Progenitor cell of endocrine pancreas (in vitro differentiated cells): ENCODE measurements around the gene RP2. TPM values are rescaled to one million over a fixed set of nuclear protein-coding genes. Genes with fewer than 3 reads are reported as not detected.
A peak's percentile ranks its signal among the peaks of the same experiment; 100 is the strongest.

Source experiments
- DNase-seq: peaks from one replicate; pipeline ENCODE4 v3.0.0; 2021; ENCODE audit warnings: low spot score; ENCODE audit not compliant: unreplicated experiment
- H3K27ac Mint-ChIP-seq: 2 replicates; pipeline ENCODE4 v1.8.0; 2021; ENCODE audit warnings: mild to moderate bottlenecking, moderate library complexity, mixed read lengths
- H3K27me3 Mint-ChIP-seq: 2 replicates; pipeline ENCODE4 v1.8.0; 2021; ENCODE audit warnings: mixed read lengths
- H3K36me3 Mint-ChIP-seq: 2 replicates; pipeline ENCODE4 v1.8.0; 2022; ENCODE audit warnings: mixed read lengths; ENCODE audit not compliant: insufficient read depth
- H3K4me1 Mint-ChIP-seq: 2 replicates; pipeline ENCODE4 v1.8.0; 2021; ENCODE audit warnings: low read depth, mixed read lengths
- H3K4me3 Mint-ChIP-seq: 2 replicates; pipeline ENCODE4 v1.8.0; 2021; ENCODE audit warnings: low read depth, mild to moderate bottlenecking, moderate library complexity, mixed read lengths
- H3K9me3 Mint-ChIP-seq: 2 replicates; pipeline ENCODE4 v1.8.0; 2021; ENCODE audit warnings: low read depth, mixed read lengths
- CTCF ChIP-seq: fragments of 200-600 bp; sonication (generic); IDR thresholded peaks from one replicate; pipeline ENCODE4 v1.5.0; 2021; ENCODE audit warnings: antibody characterized with exemption, mild to moderate bottlenecking; ENCODE audit not compliant: unreplicated experiment
- total RNA-seq: library from RNA; stranded (reverse); gene quantifications from 2 replicates; pipeline ENCODE4 v1.2.1, GENCODE V29; 2021

Gene RP2
- total RNA-seq, 1 donor from 2014 or later = 9.3 TPM

- Mint-ChIP-seq H3K4me1 (peaks cover 1% of the 10 kb centered on the region), H3K27ac (no peak overlapping the region)
Measured at GRCh38 chrX:46904626-46905025, 67.8 kb downstream of the RP2 start.

GRCh38 chrX:46910415-46910814 lies 73.6 kb downstream of the RP2 start:
- DNase-seq = no peak
- H3K9me3 Mint-ChIP-seq = peaks cover 7% of the 10 kb centered on the region
- peaks cover 11% of the 10 kb centered on the region for H3K4me1 Mint-ChIP-seq
- H3K27me3 Mint-ChIP-seq = no peaks in the 10 kb centered on the region
- no peak for TF ChIP-seq CTCF
- H3K36me3 Mint-ChIP-seq = no peaks in the 10 kb centered on the region
- H3K4me3 Mint-ChIP-seq = no peak overlapping the region
- no peak overlapping the region for H3K27ac Mint-ChIP-seq

More at GRCh38 chrX:46904626-46905025, 67.8 kb downstream of the RP2 start:
- Mint-ChIP-seq H3K27me3 (no peaks in the 10 kb centered on the region), H3K36me3 (no peaks in the 10 kb centered on the region), H3K9me3 (peaks cover 3% of the 10 kb centered on the region), H3K4me3 (no peak overlapping the region)
- no peak for TF ChIP-seq CTCF
- no peak for DNase-seq

DNA sequence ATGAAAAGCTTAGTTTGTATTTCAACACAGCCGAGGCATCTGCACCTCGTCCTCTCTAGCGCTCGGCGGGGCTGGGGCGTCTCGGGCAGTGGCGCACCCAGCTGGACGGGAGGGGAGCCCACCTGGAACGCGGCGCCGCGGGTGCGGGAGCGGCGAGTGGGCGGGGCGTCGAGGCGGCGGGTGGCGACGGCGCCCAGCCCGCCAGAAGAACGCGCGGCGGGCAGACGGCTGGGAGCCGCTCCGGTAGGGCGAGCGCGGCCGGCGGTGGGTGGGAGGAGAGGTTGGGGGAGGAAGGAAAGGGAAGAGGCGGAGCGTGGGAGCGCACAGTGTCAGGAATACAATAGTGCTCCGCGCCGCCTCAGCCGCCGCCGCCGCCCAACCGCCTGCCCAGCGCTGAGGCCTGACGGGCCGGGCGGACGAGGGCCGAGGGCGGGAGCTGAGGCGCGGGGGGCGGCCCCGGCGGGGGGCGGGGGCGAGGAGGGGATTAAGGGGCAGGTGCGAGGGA lies 75.3 kb downstream of the RP2 start, which contains the start of gene JADE3:
Gene JADE3, plus strand, starts transcription at position 324 of the 505 bp plus-strand sequence. CDS start 72,474 bp downstream, outside the sequence.
- peaks cover 18% of the 10 kb centered on the region for H3K4me1 Mint-ChIP-seq
- peak within 1 kb of the TSS; percentile 94 for H3K27ac Mint-ChIP-seq
- TF ChIP-seq CTCF = no peak
- peak; percentile 54 for DNase-seq
- peaks cover 4% of the 10 kb centered on the region for H3K9me3 Mint-ChIP-seq
- H3K4me3 Mint-ChIP-seq = peak within 1 kb of the TSS; percentile 88
- H3K36me3 Mint-ChIP-seq = no peaks in the 10 kb centered on the region
- H3K27me3 Mint-ChIP-seq = no peaks in the 10 kb centered on the region

GRCh38 chrX:46912603-46913491 lies 76.0 kb downstream of the RP2 start:
- Mint-ChIP-seq H3K4me3 (peak overlapping the region; percentile 88), H3K36me3 (no peaks in the 10 kb centered on the region), H3K27me3 (no peaks in the 10 kb centered on the region), H3K4me1 (peaks cover 23% of the 10 kb centered on the region), H3K27ac (peak overlapping the region; percentile 94), H3K9me3 (peaks cover 7% of the 10 kb centered on the region)
- TF ChIP-seq CTCF = peak; percentile 62
- DNase-seq = peak; percentile 59

DNA sequence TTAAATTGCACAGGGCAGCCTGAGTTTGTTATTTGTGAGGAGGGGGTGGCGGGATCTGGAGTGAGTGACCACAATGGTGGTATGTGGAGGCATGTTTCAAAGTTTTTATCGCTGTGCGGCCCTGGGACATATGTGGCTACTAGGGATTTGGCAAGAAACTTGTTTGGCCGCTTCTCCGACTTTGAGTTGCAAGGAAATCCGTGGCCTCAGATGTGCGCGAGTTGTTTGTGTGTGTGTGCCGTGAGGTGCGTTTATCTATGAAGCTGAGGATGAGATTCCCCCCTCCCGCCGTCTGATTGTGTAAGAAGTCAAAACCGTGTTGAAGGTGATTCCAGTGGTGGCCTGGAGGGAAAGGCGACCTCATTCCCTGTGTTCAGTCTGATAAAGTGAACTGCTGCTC lies 76.8 kb downstream of the RP2 start:
- no peaks in the 10 kb centered on the region for H3K27me3 Mint-ChIP-seq
- DNase-seq = peak; percentile 9
- peak overlapping the region; percentile 94 for H3K27ac Mint-ChIP-seq
- H3K36me3 Mint-ChIP-seq = peaks cover under 1% of the 10 kb centered on the region
- TF ChIP-seq CTCF = no peak
- peak overlapping the region; percentile 88 for H3K4me3 Mint-ChIP-seq
- peaks cover 9% of the 10 kb centered on the region for H3K9me3 Mint-ChIP-seq
- peaks cover 29% of the 10 kb centered on the region for H3K4me1 Mint-ChIP-seq
